ENCODE results near the gene MAP2K2.

The MAP2K2 gene

DNA sequence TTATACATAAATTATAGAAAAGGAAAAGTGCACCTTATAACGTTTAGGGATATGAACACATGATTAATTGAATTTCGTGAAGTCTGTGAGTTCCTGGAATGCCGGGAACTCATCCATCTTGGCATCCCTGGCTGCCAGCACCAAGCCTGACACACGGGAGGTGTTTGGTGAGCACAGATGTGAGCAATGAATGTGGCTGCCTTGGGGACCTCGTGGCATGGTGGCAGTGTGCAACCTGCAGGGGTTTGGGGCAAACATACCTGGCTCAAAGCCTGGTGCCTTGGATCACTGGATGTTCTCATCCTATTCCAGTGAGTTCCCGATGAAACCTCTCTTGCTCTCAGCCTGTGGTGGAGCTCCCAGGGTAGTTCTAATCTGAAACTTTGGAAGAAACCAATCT is 10.4 kb upstream of the MAP2K2 start:
- ChIA-PET POLR2A (no interaction called here), CTCF (no interaction called here)
- TF ChIP-seq, protein P1, sequence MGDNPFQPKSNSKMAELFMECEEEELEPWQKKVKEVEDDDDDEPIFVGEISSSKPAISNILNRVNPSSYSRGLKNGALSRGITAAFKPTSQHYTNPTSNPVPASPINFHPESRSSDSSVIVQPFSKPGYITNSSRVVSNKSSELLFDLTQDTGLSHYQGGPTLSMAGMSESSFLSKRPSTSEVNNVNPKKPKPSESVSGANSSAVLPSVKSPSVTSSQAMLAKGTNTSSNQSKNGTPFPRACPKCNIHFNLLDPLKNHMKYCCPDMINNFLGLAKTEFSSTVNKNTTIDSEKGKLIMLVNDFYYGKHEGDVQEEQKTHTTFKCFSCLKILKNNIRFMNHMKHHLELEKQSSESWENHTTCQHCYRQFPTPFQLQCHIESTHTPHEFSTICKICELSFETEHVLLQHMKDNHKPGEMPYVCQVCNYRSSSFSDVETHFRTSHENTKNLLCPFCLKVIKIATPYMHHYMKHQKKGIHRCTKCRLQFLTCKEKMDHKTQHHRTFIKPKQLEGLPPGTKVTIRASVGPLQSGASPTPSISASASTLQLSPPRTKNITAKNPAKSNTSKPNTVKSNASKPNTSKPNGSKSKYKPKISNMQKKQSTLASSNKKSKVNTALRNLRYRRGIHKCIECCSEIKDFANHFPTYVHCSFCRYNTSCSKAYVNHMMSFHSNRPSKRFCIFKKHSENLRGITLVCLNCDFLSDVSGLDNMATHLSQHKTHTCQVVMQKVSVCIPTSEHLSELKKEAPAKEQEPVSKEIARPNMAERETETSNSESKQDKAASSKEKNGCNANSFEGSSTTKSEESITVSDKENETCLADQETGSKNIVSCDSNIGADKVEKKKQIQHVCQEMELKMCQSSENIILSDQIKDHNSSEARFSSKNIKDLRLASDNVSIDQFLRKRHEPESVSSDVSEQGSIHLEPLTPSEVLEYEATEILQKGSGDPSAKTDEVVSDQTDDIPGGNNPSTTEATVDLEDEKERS (tag by site-specific recombination; IDR thresholded peaks at IDR 0.05): no peak
- no peak for TF ChIP-seq ZNF621 (tag by site-specific recombination; IDR thresholded peaks at IDR 0.05)
- TF ChIP-seq, protein P2, sequence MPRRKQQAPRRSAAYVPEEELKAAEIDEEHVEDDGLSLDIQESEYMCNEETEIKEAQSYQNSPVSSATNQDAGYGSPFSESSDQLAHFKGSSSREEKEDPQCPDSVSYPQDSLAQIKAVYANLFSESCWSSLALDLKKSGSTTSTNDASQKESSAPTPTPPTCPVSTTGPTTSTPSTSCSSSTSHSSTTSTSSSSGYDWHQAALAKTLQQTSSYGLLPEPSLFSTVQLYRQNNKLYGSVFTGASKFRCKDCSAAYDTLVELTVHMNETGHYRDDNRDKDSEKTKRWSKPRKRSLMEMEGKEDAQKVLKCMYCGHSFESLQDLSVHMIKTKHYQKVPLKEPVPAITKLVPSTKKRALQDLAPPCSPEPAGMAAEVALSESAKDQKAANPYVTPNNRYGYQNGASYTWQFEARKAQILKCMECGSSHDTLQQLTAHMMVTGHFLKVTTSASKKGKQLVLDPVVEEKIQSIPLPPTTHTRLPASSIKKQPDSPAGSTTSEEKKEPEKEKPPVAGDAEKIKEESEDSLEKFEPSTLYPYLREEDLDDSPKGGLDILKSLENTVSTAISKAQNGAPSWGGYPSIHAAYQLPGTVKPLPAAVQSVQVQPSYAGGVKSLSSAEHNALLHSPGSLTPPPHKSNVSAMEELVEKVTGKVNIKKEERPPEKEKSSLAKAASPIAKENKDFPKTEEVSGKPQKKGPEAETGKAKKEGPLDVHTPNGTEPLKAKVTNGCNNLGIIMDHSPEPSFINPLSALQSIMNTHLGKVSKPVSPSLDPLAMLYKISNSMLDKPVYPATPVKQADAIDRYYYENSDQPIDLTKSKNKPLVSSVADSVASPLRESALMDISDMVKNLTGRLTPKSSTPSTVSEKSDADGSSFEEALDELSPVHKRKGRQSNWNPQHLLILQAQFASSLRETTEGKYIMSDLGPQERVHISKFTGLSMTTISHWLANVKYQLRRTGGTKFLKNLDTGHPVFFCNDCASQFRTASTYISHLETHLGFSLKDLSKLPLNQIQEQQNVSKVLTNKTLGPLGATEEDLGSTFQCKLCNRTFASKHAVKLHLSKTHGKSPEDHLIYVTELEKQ (tag by site-specific recombination; IDR thresholded peaks at IDR 0.05; ENCODE audit: borderline replicate concordance): no peak
- TF ChIP-seq, protein P3, sequence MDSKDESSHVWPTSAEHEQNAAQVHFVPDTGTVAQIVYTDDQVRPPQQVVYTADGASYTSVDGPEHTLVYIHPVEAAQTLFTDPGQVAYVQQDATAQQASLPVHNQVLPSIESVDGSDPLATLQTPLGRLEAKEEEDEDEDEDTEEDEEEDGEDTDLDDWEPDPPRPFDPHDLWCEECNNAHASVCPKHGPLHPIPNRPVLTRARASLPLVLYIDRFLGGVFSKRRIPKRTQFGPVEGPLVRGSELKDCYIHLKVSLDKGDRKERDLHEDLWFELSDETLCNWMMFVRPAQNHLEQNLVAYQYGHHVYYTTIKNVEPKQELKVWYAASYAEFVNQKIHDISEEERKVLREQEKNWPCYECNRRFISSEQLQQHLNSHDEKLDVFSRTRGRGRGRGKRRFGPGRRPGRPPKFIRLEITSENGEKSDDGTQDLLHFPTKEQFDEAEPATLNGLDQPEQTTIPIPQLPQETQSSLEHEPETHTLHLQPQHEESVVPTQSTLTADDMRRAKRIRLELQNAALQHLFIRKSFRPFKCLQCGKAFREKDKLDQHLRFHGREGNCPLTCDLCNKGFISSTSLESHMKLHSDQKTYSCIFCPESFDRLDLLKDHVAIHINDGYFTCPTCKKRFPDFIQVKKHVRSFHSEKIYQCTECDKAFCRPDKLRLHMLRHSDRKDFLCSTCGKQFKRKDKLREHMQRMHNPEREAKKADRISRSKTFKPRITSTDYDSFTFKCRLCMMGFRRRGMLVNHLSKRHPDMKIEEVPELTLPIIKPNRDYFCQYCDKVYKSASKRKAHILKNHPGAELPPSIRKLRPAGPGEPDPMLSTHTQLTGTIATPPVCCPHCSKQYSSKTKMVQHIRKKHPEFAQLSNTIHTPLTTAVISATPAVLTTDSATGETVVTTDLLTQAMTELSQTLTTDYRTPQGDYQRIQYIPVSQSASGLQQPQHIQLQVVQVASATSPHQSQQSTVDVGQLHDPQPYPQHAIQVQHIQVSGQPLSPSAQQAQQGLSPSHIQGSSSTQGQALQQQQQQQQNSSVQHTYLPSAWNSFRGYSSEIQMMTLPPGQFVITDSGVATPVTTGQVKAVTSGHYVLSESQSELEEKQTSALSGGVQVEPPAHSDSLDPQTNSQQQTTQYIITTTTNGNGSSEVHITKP (tag by site-specific recombination; IDR thresholded peaks at IDR 0.05): peak; percentile 43; the same call in 1 of the 2 replicates
- Histone ChIP-seq H3K36me3 (ENCODE audit: control insufficient read depth in 2 of 2, insufficient read depth in 1 of 2, low read length in 2 of 2) (no peaks in the 10 kb centered on the region), H3K4me1 (ENCODE audit: control insufficient read depth, insufficient read depth, low read length) (0 out of 2 replicates have a peak, but pooled peaks cover 2% of the 10 kb centered on the region), H3K9me3 (ENCODE audit: control insufficient read depth, insufficient read depth, low read depth, low read length) (no peaks in the 10 kb centered on the region), H3K27ac (ENCODE audit: extremely low read depth, low read depth, low read length) (no peak overlapping the region), H3K4me3 (ENCODE audit: low read depth, low read length) (no peak overlapping the region)

DNA sequence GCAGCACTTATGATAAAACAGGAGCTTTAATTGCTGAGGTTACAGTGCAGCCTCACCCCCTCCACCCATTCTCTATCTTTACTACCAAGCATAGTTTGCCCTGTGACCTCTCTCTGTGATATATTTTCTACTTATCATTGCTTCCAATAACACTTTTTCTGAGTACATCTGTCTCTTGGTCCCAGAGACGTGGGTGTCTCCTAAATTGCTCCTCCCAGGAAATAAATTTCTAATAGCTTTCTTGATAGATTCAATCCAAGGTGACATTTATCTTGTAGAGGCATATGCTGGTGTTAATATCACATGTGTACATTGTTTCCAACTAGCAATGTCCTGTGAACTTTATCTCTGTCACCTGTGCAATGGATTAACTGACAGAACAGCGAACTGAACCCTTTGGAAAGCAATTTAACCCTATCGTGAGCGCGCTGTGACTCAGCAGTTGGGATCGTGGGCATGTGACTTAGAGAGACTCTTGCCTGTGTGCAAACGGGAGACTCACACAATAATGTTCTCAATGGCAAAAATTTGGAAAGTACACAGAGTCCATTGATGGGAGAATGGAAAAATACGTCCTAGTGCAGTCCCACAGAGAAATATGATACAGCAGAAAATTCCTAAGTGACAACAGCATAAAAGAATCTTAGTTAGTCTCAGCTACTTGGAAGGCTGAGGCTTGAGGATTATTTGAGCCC is 7.0 kb upstream of the MAP2K2 start:
- no peak overlapping the region for H3K4me3 ChIP-seq (ENCODE audit: low read depth, low read length)
- H3K27ac ChIP-seq (ENCODE audit: extremely low read depth, low read depth, low read length): no peak overlapping the region
- ChIA-PET POLR2A (no interaction called here), CTCF (interaction anchor here (0.7 to 5.2 kb wide), 4 partner anchors 9 to 412 kb away, joined by 3 to 47 read pairs (median 3); no protein-coding TSS in a partner anchor)
- 0 out of 2 replicates have a peak, but pooled peaks cover 2% of the 10 kb centered on the region for H3K4me1 ChIP-seq (ENCODE audit: control insufficient read depth, insufficient read depth, low read length)
- no peaks in the 10 kb centered on the region for H3K9me3 ChIP-seq (ENCODE audit: control insufficient read depth, insufficient read depth, low read depth, low read length)
- H3K36me3 ChIP-seq (ENCODE audit: control insufficient read depth in 2 of 2, insufficient read depth in 1 of 2, low read length in 2 of 2): no peaks in the 10 kb centered on the region
- TF ChIP-seq ZNF837 (tag by site-specific recombination; IDR thresholded peaks at IDR 0.05) (no peak), ZSCAN23 (tag by site-specific recombination; IDR thresholded peaks at IDR 0.05) (no peak), ZNF221 (tag by site-specific recombination; IDR thresholded peaks at IDR 0.05; ENCODE audit: borderline replicate concordance) (no peak), ZBTB17 (tag by site-specific recombination; IDR thresholded peaks at IDR 0.05) (no peak), TRIM28 (IDR thresholded peaks at IDR 0.05; ENCODE audit: borderline replicate concordance, low read length) (no peak), ZNF654 (tag by site-specific recombination; IDR thresholded peaks at IDR 0.05; ENCODE audit: low read depth) (peak; percentile 1; the same call in 1 of the 2 replicates), GFI1B (tag by site-specific recombination; IDR thresholded peaks at IDR 0.05) (no peak), ZNF76 (tag by site-specific recombination; IDR thresholded peaks at IDR 0.05; ENCODE audit: borderline replicate concordance, low read depth) (no peak)
- TF ChIP-seq, protein P4, sequence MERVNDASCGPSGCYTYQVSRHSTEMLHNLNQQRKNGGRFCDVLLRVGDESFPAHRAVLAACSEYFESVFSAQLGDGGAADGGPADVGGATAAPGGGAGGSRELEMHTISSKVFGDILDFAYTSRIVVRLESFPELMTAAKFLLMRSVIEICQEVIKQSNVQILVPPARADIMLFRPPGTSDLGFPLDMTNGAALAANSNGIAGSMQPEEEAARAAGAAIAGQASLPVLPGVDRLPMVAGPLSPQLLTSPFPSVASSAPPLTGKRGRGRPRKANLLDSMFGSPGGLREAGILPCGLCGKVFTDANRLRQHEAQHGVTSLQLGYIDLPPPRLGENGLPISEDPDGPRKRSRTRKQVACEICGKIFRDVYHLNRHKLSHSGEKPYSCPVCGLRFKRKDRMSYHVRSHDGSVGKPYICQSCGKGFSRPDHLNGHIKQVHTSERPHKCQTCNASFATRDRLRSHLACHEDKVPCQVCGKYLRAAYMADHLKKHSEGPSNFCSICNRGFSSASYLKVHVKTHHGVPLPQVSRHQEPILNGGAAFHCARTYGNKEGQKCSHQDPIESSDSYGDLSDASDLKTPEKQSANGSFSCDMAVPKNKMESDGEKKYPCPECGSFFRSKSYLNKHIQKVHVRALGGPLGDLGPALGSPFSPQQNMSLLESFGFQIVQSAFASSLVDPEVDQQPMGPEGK (tag by site-specific recombination; IDR thresholded peaks at IDR 0.05): 0 out of 2 replicates have a peak, but pooled peaks have one; percentile 30
- TF ChIP-seq, protein P5, sequence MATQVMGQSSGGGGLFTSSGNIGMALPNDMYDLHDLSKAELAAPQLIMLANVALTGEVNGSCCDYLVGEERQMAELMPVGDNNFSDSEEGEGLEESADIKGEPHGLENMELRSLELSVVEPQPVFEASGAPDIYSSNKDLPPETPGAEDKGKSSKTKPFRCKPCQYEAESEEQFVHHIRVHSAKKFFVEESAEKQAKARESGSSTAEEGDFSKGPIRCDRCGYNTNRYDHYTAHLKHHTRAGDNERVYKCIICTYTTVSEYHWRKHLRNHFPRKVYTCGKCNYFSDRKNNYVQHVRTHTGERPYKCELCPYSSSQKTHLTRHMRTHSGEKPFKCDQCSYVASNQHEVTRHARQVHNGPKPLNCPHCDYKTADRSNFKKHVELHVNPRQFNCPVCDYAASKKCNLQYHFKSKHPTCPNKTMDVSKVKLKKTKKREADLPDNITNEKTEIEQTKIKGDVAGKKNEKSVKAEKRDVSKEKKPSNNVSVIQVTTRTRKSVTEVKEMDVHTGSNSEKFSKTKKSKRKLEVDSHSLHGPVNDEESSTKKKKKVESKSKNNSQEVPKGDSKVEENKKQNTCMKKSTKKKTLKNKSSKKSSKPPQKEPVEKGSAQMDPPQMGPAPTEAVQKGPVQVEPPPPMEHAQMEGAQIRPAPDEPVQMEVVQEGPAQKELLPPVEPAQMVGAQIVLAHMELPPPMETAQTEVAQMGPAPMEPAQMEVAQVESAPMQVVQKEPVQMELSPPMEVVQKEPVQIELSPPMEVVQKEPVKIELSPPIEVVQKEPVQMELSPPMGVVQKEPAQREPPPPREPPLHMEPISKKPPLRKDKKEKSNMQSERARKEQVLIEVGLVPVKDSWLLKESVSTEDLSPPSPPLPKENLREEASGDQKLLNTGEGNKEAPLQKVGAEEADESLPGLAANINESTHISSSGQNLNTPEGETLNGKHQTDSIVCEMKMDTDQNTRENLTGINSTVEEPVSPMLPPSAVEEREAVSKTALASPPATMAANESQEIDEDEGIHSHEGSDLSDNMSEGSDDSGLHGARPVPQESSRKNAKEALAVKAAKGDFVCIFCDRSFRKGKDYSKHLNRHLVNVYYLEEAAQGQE (tag by site-specific recombination; IDR thresholded peaks at IDR 0.05): 0 out of 2 replicates have a peak, but pooled peaks have one; percentile 47

Measured in HEK293 (cell line).